Medulla oblongata (tissue), 1 donor: ENCODE measurements around the gene VSIG10.
A peak's percentile ranks its signal among the peaks of the same experiment; 100 is the strongest.
"Not testable (repeated sequence)": the region's sequence is repeated elsewhere in the genome, so short reads cannot be mapped to it uniquely, and the experiment has no call there.

Experiments
- DNase-seq: peaks from one replicate; pipeline ENCODE4 v3.0.0-alpha.2; 2015; ENCODE audit errors: extremely low spot score

The VSIG10 gene

DNA sequence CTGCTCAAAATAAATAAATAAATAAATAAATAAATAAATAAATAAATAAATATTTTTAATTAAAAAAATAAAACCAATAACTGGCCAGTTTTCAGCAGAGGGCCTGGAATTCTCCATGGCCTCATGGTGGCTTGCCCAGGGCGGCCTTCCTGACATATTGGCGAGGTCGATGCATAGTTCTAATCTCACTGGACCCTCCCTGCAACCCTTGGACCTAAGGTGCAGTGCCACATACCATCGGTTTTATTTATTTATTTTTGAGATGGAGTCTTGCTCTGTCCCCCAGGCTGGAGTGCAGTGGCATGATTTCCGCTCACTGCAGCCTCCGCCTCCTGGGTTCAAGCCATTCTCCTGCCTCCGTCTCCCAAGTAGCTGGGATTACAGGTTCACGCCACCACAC, 3.9 kb upstream of the VSIG10 start:
- no peak for DNase-seq

DNA sequence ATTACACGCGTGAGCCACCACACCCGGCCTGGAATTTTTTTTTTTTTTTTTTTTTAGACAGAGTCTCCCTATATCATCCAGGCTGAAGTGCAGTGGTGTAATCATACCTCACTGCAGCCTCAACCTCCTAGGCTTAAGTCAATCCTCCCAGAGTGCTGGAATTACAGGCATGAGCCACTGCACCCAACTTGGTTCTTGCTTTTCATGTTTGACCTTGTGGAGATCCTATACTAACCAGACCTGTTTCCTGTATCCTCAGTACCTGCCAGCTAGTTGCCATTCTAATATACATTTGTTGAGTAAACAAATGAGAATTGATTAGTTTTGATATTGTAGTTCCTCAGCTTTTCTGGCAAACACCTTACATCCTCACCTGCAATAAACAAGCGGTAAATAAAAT, 3.2 kb upstream of the VSIG10 start:
- no peak for DNase-seq

DNA sequence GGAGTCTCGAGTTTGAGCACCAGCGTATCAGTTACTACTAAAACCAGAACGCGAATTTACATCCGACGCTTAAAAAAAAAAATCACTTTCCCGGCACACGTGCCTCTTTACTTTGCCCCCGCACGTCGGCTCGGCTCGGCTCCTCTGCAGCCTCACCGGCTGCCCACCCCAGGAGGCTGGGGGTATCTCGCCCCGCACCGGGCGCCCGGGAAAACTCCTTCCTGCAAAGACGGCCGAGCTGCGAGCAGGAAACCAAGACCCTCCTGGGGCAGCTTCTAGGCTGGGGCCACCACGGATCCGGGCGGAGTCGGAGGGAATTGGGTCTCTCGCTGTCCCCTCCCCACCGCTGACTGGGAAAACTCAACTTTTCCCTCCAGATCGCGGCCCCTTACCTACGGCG, 610 bp downstream of the VSIG10 start:
- DNase-seq: no peak

DNA sequence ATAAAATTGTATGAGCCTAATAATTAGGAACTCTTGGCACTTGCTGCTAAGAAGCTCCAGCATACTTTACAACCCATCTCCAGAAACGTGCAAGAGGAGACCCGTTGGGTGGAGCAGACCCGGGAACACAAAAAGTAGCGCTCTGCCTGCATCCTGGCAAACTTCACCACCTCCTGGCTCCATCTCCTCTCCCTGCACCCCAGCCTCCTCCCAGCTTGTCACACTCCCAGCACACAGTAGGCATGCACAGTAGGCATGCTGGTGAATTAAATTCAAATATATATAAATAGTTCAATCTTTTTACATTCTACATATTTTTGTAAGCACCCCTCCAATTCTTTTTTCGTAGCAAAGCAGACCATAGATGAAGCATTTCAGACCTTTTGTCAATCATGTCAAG, 1.2 kb downstream of the VSIG10 start:
- no peak for DNase-seq

DNA sequence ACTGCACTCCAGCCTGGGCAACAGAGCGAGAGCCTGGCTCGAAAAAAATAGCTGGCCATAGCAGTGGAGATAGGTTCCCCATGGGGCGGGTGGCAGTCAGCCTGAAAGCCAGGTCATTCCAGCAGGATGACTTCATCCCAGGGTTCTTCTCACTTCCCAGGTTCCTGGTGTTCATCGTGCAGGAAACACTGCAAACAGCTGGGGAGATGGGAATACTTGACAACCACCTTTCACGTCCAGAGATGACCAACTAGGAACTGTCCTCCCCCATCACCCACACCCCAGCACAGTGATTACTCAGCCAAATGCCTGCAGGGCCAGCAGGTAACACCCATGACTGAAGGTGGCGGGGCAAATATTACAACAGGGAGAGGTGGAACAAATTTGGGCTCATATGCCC, 1.7 kb downstream of the VSIG10 start:
- DNase-seq: no peak

DNA sequence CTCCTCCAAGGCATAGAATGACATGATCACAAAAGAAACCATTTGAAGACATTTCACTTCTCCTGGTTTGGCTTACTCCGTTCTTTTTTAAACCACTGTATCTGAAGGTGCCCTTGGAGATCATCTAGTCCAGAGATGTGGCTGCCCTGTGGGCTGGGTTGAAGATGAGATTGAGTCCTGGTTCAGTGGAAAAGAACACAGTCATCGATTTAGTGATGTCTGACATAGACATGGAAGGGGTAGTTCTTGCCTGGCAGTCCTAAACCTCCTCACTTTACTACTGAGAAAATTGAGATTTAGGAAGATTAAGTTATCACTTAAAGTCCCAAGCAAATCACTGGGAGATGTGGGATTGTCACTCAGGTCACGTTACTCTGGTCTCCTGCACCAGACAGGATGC, 2.8 kb downstream of the VSIG10 start:
- DNase-seq: no peak

DNA sequence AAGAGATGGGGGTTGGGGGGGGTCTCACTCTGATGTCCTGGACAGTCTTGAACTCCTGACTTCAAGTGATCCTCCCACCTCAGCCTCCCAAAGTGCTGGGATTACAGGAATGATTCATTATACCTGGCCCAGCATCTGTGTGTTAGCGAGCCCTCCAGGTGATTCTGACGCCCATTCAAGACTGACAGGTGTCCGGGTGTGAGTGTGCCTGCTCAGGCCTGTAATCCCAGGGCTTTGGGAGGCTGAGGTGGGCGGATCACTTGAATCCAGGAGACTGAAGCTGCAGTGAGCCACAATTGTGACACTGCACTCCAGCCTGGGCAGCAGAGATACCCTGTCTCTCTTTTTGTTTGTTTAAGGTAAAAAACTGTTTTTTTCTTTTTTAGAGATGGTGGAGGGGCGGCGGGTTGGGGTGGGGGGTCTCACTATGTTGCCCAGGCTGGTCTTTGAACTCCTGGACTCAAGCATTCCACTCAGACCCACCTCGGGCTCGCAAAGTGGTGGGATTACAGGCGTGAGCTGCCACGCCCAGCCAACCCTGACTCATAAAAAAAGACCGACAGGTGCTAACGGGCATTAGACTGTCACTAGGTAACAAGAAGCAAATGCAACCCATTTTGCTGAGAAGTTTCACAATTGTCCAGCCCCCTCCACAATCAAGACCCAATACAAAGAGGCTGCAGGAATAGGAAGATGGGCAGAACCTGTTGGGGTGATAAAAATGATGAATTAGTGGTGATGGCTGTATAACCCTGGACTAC, 4.7 kb downstream of the VSIG10 start:
- DNase-seq: no peak

DNA sequence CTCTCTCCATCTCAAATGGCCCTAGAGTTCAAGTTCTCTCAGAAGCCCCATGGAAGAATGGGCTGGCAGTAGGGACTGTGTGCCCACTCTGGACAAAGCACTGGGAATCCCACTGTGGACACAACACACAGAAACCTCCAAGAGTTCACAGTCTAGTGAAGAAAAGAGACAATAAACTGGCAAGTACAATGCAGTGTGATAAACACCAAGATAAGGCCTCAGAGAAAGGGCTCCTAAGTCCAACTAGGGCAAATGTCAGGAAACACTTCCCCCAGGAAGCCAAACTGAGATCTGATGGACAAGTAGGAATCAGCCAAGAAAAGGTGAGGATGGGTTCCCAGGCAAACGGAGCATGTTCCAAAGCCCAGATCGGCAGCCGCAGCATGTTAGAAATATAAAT, 5.4 kb downstream of the VSIG10 start:
- no peak for DNase-seq

DNA sequence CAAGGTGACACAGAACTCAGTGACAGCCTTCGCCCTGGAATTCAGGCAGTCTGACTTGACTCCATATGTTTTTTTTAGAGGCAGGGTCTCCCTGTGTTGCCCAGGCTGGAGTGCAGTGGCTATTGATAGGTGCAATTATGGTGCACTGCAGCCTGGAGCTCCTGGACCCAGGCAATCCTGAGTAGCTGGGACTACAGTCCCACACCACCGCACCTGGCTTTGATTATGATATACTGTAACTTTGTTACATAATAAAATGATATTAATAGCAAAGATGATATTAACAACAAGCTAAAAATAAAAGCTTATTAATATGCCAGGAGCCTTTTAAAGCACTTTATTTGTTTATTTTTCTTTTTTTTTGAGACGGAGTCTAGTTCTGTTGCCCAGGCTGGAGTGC, 9.8 kb downstream of the VSIG10 start:
- DNase-seq: no peak

DNA sequence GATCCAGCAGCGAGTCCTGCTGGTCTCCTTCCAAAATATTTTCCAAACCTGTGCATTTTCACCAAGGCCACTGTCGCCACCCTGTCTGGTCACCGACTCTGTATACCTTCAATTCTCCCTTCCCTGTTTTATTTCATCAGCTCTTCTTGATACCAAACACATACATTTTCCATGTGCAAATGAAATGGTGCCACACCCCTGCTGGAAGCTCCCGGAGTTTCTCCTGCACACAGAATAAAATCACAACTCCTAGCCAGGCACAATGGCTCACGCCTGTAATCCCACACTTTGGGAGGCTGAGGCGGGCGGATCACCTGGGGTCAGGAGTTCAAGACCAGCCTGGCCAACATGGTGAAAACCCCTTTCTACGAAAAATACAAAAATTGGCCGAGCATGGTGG, 14.0 kb downstream of the VSIG10 start:
- DNase-seq: no peak

DNA sequence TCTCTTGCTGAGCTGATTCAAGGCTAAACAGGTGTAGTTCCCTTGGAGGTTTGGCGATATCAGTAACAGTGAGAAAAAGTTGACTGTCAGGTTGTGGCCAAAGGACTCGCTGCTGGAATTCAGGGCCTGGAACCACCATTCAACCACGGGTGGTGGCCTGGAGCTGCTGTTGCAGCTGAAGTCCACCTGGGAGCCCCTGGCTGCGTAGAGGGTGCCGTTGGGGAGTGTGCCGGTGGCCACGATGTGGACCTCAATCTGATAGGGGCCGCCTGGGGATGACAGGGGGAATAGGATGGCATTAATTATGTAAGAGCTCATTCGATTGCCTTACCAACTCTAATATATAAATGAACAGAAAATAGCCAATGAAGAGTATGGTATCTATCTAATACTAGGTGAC, 21.6 kb downstream of the VSIG10 start:
- DNase-seq: no peak

DNA sequence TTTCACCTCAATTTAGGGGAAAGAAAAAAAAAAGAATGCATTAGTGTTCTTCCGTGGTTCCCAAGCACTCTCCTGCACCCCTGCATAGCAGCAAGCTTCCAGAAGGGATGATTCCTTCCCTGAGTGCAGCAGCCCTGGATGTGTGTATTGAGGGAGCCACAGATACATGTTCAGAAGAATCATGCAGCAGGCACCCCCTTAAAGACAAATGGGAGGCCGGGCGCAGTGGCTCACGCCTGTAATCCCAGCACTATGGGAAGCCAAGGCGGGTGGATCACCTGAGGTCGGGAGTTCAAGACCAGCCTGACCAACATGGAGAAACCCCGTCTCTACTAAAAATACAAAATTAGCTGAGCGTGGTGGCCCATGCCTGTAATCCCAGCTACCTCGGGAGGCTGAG, 22.3 kb downstream of the VSIG10 start:
- DNase-seq: not testable (repeated sequence)

DNA sequence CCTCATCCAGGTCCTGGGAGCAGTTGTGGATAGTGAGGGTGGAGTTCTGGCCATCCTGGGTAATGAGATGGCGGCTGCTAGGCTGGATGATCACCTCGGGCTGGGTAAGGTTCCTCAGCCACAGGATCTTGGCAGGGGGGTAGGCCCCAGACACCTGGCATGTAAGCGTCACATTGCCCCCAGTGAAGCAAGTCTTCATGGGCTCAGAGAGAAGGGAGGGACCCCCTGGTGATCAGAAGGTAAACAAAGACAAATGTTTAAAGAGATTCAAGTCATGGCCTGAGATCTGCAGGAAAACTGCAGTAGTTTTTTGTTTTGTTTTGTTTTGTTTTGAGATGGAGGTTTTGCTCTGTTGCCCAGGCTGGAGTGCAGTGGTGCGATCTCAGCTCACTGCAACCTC, 30.0 kb downstream of the VSIG10 start:
- no peak for DNase-seq

DNA sequence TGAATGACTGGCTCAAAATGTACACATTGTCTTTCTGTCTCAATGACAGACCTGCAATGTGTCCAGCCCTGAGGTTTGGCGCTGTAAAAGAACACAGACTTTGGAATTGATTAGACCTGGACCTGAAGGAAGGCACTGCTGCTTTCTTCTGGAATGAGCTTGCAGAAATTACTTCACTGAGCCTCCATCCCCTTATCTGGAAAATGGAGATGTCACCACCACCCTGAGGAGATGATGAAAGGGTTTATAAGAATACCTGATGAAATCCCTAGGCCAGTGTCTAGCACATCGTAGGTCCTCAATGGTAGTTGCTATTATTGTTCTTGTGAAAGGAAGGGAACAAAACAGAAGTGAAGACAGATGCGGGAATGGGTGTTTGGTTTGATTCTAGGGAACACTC, 33.2 kb downstream of the VSIG10 start:
- no peak for DNase-seq

DNA sequence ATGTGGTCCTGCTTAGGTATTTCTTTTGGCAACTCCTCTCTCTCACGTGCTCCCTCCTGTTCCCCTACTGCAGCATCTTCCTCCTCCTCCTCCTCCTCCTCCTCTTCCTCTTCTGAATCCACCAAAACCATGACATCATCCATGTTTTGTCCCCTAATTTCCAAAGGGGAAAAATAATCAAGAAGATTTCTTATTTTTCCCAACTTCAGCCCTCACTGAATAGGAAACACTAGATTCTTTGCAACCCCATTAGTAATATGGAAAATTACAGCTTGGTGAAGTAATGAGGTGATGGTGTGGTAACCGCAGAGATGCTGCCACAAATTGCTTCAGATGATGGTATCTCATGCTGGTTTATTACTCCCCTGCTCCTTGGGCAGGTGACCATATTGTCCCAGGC, 35.4 kb downstream of the VSIG10 start:
- no peak for DNase-seq

DNA sequence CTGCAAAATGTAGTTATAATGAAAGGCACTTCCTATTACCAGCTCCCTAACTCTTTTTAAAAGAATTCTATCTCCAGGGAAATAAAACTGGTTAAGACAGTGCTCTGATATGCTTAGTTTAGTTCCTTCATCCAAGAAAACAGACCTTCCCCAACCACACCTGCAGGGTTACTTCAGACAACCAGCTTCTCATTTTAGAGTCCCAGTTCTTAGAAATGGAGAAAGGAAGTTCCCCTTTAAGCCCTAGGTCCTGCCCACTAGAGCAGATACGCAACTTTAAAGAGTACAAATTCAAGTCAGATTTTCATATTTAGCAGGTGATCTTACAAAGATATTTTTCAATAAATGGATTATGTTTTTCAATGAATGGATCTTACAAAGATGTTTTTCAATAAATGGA, 38.4 kb downstream of the VSIG10 start:
- no peak for DNase-seq

DNA sequence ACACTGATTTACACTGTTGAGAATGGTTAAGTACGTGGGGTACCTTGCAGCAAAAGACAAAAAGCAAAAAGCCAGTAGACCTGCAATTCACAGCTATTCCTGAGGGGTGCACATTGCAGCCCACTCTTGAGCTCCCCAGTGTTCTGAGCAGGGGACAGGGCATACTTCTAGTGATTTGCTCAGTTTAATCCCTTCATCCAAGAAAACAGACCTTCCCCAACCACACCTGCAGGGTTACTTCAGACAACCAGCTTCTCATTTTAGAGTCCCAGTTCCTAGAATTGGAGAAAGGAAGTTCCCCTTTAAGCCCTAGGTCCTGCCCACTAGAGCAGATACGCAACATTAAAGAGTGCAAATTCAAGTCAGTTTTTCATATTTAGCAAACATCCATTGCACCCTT, 39.2 kb downstream of the VSIG10 start:
- DNase-seq: no peak

DNA sequence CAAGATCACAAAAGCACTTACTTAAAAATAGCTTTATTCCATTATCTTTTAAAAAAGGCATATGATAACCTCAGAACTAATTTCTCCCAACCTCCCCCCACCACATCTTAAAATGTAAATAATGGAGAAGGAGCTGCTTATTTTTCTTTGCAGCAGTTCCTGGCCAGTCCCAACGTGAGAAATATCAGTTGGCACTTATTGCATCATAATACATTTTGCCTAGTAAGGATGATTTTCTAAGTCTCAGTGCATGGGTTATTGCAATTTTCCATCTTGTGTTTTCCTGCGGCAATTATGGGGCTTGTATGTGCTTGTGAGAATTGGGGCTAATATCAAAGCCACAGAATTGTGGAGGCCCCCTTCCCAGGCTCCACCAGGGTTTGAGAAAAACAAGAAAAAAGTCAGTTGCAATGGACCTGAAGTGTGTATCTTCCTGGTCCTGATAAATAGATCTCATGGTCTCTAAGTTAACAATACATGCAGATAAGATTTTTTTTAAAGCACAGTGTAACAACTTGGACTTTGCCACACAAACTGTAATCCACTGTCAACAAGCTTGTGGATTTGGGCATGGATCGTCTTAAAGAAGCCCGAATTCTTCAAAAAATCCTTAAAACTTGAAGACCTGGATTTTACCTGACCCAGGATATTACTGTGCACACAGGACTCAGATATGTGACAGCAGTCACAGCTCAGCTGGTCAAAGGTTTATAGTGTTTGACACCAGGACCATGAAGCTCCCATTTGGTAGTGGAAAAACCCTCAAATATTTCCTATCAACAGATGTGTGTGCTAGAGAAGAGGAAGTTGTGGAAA, 40.0 kb downstream of the VSIG10 start:
- DNase-seq: no peak

DNA sequence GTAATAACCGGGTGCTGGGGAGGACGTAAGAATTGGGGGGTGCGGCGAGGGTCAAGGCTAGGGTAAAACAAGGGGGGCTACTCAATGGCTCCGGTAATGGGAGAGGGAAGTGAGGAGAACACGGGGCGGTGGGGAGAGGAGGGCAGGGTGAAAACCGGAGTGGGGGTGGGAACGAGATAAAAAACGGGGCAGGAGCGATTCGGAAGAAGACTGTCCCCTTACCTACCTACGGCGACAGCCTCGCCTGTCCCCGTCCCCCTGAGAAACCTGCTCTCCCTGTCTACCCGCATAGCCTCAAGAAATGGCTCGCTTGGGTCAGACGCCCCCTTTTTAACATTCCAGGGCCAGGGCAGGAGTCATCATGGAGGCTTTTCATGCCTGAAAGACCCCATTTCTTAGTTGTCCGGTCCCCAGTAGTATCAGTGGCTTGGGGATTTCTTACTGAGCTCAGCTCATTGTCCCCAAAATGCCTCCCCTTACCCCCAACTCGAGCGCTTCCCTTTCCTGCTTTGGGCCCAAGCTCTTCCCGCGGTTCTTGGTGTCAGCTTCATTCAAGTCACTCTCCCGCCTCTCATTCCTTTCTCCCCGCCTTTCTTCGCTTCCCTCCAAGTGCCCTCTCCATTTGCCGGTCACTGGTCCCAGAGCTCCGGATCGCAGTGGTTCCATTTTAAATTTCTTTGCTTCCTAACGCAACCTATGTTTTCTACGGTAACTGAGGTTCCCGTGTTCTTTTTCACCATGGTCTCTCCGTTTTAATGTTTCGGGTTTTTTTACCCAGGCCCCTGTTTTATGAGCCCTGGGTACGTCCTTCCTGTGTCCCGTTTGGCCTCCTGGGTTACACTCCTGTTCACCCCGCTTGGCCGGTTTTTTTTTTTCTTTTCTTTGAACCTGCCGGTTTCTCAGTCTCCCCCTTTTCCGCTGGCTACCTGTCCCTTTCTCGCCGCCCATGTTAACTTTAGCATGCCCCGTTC, 41.7 kb downstream of the VSIG10 start:
- peak; percentile 66 for DNase-seq

DNA sequence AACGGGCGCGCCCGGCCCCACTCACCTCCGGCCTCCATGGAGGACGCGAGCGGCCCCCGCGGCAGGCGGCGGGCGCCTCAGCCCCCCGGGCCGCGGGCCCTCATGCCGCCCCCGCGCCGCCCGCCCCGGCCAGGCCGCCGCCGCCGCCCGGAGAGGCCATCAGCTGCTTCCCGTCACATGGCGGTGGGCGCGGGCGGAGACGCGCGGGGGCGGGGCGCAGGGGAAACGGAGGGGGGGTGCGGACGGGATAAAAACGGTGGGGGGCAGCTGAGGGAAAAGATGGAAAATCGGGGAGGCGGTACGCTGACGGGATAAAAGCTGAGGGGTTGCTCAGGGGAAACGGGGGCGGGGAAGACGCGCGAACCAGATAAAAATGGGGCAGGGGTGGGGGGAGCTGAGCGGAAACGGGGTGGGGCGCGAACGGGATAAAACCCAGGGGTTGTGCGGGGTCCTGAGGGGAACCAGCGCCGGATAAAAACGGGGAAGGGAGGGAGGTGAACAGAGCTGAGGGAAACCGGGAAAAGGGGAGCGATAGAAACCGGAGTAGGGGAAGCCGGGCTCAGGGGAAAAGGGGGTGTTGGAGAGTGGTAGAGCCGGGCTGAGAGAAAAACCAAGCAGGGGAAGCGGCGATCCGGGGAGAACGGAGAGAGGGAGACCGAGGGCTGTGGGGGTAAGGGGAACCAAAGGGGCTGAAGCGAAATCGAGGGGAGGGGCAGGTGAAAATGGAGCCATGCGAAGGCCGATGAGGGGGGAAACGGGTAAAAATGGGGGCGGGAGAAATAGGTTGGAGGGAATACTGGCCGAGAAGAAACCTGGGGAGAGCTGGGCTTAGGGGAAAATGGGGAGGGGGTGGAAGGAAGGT, 42.6 kb downstream of the VSIG10 start, which contains the start of gene WSB2:
Gene WSB2 (minus strand): TSS at position 169 of the 862 bp plus-strand sequence. CDS start 131 bp downstream, at position 38.
- peak; percentile 82 for DNase-seq
